C1 segment of cervical spinal cord (tissue), 14 donors: ENCODE data around the gene EEF1AKMT1.
"Not testable (repeated sequence)": the region's sequence is repeated elsewhere in the genome, so short reads cannot be mapped to it uniquely, and the experiment has no call there.

Experiments
- DNase-seq, 14 donors: peaks; one replicate each; lab custom pipeline; 2025; lab: John Stamatoyannopoulos, UW

Gene EEF1AKMT1

GRCh38 chr13:20700288-20700687, 73.5 kb downstream of the EEF1AKMT1 start:
- no peak for DNase-seq

GRCh38 chr13:20699715-20700114, 74.0 kb downstream of the EEF1AKMT1 start:
- no peak for DNase-seq

GRCh38 chr13:20696073-20696472, 77.7 kb downstream of the EEF1AKMT1 start:
- no peak for DNase-seq

DNA sequence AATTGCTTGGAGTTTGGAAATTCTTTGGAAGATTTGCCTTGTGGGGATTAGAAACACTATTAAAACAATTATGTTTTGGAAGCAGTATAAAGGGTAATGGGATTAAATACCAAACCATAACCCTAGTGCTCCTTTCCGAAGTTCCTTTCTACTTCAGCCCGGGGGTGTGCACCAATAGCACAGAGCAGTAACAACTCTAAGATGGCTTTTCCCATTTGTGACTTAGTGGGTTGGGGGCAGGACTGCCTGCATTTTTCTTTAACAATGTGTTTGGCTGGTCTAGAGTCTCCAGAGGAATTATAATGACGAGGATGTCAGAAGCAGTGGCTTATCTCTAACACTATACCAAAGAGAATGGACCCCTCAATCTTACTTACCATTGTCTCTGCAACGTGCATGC, 82.1 kb downstream of the EEF1AKMT1 start:
- no peak for DNase-seq

- no peak for DNase-seq
These were observed 84.5 kb downstream of the EEF1AKMT1 start for GRCh38 chr13:20689291-20689690.

GRCh38 chr13:20686863-20687579, 86.7 kb downstream of the EEF1AKMT1 start:
- DNase-seq = no peak

DNA sequence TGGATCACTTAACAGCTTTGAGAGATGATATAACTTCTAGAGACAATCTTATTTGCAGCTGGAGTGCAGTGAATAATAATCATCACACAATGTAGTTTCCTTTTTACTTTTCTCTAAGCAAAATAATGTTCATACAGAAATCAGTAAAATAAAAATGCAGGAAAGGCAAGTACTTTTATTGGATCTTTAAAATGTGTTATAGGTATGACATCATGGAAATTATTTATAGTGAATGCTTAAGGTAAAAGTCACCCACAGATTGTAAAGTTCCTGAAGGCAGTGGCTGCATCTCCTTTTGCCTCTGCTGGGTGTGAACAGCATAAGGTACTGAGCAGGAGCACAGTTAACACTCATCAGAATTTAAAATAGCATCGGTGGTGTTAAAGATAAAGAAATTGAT, 87.6 kb downstream of the EEF1AKMT1 start:
- no peak for DNase-seq

DNA sequence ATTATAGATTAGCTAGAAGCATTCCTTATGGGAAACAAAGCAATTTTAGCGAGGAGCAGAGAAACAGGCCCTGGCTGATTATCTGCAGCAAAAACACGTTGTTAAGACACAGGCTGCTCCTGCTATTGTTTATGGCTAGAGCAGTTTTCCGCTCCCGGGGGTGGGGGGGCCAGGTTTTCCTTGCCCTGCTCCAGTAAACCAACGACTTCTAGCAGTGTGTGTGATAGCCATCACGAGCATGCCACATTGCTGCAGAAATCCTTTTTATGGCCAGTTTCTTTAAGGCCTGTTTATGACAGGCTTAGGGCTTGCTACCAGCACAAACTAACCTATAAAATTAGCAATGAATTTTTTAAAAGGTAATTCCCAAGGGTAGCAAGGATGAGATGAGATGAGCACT, 88.7 kb downstream of the EEF1AKMT1 start:
- DNase-seq = no peak

DNA sequence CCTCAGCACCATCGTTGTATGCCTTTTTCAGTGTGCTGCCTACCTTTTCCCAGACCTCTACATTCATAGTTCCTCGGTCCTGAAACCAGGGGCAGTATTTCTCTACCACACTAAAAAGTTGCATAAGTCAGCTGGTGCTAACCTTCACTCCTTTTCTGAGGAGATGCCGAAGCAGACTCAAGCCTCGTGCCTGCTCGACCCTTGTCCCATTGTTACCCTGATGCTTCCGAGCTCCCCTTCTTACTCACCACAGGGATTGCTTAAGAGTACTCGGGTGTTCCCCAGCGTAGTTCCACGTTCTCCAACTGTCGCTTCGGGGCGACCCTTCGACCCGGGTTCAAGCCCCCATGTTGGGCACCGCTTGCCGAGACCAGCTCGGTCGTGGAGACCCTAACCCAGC, 89.2 kb downstream of the EEF1AKMT1 start:
- DNase-seq = no peak

DNA sequence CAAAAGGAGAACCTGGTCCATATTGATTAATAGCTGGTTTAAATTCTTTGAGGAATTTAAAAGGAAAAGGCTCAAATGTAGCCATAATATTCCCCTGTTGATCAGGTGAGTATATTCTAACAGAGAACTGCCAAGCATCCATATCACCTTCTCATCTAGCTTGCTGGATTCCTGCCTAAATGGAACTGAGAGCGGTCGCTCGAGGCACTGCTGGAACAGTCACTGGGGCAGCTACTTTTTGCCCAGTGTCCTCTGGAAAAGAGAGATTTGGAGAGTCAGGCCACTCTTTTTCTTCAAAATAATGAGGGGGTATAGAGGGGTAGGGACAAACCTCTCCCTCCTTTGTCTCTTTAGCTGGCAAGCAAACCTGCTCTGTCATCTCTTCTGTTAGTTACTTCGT, 89.7 kb downstream of the EEF1AKMT1 start:
- no peak for DNase-seq

DNA sequence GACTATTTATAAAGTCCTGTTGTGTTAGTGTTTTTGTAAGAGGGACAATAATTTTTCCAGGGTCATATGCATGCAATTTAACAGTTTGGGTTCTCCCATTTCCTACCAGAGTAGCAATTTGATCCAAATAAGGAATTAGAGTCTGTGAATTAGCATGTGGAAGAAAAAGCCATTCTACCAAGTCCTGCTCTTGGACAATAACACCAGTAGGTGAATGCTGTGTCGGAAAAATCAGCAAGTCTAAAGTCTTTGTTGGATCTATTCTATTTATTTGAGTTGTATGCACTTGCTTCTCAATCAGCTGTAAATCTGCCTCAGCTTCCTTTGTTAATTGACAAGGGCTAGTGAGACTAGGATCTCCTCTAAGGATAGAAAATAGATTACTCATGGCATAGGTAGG, 91.7 kb downstream of the EEF1AKMT1 start:
- no peak for DNase-seq

DNA sequence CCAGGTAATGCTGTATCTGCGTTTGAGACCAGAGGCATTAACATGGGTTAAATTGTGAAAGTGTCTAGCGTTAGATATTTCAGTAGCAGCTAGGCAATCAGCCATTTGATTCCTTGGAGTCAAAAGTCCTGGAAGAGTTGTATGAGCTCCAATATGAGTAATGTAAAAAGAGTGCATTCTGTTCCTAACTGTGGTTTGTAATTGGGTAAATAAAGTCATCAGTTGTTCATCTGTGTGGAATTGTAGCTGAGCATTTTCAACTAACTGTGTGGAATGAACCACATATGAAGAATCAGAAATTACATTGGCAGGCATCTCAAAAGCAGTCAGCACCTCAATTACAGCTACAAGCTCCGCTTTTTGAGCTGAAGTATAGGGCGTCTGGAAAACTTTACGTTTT, 92.3 kb downstream of the EEF1AKMT1 start:
- DNase-seq = not testable (repeated sequence)

DNA sequence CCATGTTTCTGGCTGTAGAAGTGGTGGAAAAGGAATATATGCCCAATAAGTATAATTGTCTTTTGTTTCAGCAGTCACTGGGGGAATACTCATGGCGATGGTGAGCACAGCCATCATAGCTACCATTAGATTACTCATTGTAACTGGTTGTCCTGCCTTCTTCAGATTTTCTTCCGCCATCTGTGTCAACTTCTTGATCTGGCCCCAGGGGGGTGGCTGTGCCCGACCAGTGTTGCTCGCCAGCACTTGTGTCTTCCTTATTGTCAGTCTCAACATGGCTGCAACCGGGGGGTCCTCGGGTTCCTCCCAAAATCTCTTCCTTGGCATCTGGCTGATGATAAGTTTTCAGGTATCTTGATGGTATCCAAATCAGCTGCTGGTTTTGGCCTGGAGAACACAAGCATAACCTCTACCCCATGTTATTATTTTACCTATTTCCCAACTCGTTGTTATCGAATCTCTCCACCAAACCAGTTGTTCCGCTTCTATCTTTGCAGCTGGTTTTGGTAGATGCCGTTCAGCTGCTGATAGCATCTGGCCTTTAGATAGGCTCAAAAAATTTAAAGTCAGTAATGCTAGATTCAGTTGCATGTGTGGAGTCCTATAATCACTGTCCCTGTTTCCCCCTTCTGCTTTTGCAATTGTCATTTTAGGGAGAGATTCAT, 93.2 kb downstream of the EEF1AKMT1 start:
- DNase-seq = no peak

- no peak for DNase-seq
These were observed 93.9 kb downstream of the EEF1AKMT1 start for GRCh38 chr13:20679879-20680278.
